ENCODE results near the gene BMPR1A. TPM values are rescaled to one million over a fixed set of nuclear protein-coding genes. Genes with fewer than 3 reads are reported as not detected.

BMPR1A gene
- total RNA-seq, 1 experiment from 2014 or later: 94.3 TPM

GRCh38 chr10:86962136-86962980 is 205.9 kb downstream of the BMPR1A start:
- ATAC-seq (no peak), DNase-seq (ENCODE audit: low read depth, low spot score) (no peak)
- TF ChIP-seq REST (IDR thresholded peaks at IDR 0.05; ENCODE audit: insufficient read depth in 1 of 2, low read depth in 2 of 2, low read length in 1 of 2) (no peak), POLR2AphosphoS5 (IDR thresholded peaks at IDR 0.05; ENCODE audit: low read depth, low read length) (no peak), TCF7L2 (IDR thresholded peaks at IDR 0.05; ENCODE audit: low read depth, low read length) (no peak), SIN3A (IDR thresholded peaks at IDR 0.05; ENCODE audit: borderline replicate concordance, insufficient read depth, low read depth, low read length) (no peak)
- TF ChIP-seq, protein P1, sequence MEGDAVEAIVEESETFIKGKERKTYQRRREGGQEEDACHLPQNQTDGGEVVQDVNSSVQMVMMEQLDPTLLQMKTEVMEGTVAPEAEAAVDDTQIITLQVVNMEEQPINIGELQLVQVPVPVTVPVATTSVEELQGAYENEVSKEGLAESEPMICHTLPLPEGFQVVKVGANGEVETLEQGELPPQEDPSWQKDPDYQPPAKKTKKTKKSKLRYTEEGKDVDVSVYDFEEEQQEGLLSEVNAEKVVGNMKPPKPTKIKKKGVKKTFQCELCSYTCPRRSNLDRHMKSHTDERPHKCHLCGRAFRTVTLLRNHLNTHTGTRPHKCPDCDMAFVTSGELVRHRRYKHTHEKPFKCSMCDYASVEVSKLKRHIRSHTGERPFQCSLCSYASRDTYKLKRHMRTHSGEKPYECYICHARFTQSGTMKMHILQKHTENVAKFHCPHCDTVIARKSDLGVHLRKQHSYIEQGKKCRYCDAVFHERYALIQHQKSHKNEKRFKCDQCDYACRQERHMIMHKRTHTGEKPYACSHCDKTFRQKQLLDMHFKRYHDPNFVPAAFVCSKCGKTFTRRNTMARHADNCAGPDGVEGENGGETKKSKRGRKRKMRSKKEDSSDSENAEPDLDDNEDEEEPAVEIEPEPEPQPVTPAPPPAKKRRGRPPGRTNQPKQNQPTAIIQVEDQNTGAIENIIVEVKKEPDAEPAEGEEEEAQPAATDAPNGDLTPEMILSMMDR (IDR thresholded peaks at IDR 0.05): no peak
- Histone ChIP-seq H3K9me3 (ENCODE audit: control insufficient read depth, insufficient read depth, low read depth, low read length) (no peaks in the 10 kb centered on the region), H3K4me3 (ENCODE audit: low read depth in 2 of 2, low read length in 2 of 2) (no peak overlapping the region), H3K4me1 (ENCODE audit: control insufficient read depth, insufficient read depth, low read length) (peaks cover 45% of the 10 kb centered on the region), H3K27ac (ENCODE audit: low read length) (no peak overlapping the region), H3K27me3 (ENCODE audit: control insufficient read depth, insufficient read depth, low read length) (no peaks in the 10 kb centered on the region), H3K36me3 (ENCODE audit: control insufficient read depth, insufficient read depth, low read length) (no peaks in the 10 kb centered on the region)
- no TSS peak for BruUV-seq (replicated peaks)
- ChIA-PET POLR2A (interaction anchor here (0.6 kb wide), 1 partner anchor 25 kb away, joined by 3 read pairs; no protein-coding TSS in a partner anchor), CTCF (no interaction called here)
- intact Hi-C loops (cut with micrococcal nuclease; ENCODE audit: unreplicated experiment): no loop called here
- in situ Hi-C loops (cut with HindIII; ENCODE audit: low pct_unique_long_range_greater_than_20kb, low sequenced_read_pairs): no loop called here

DNA sequence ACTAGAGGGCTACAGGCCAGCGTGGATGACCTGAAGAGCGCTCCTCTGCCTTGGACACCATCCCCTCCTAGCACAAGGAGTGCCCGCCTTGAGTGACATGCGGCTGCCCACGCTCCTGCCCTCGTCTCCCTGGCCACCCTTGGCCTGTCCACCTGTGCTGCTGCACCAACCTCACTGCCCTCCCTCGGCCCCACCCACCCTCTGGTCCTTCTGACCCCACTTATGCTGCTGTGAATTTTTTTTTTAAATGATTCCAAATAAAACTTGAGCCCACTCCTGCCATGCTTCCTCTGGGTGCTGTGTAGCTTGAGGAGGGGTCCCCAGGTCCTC is 206.5 kb downstream of the BMPR1A start:
- no TSS peak for BruUV-seq (replicated peaks)
- no peak overlapping the region for H3K27ac ChIP-seq (ENCODE audit: low read length)
- H3K4me3 ChIP-seq (ENCODE audit: low read depth in 2 of 2, low read length in 2 of 2): no peak overlapping the region
- H3K4me1 ChIP-seq (ENCODE audit: control insufficient read depth, insufficient read depth, low read length): peaks cover 46% of the 10 kb centered on the region
- DNase-seq (ENCODE audit: low read depth, low spot score) (no peak), ATAC-seq (no peak)
- no peaks in the 10 kb centered on the region for H3K27me3 ChIP-seq (ENCODE audit: control insufficient read depth, insufficient read depth, low read length)
- no peaks in the 10 kb centered on the region for H3K9me3 ChIP-seq (ENCODE audit: control insufficient read depth, insufficient read depth, low read depth, low read length)
- CTCF ChIA-PET: no interaction called here
- intact Hi-C loops (cut with micrococcal nuclease; ENCODE audit: unreplicated experiment): no loop called here
- POLR2A ChIA-PET: no interaction called here
- in situ Hi-C loops (cut with HindIII; ENCODE audit: low pct_unique_long_range_greater_than_20kb, low sequenced_read_pairs): no loop called here
- TF ChIP-seq POLR2AphosphoS5 (IDR thresholded peaks at IDR 0.05; ENCODE audit: low read depth, low read length): no peak
- TF ChIP-seq REST (IDR thresholded peaks at IDR 0.05; ENCODE audit: insufficient read depth in 1 of 2, low read depth in 2 of 2, low read length in 1 of 2): no peak
- no peak for TF ChIP-seq SIN3A (IDR thresholded peaks at IDR 0.05; ENCODE audit: borderline replicate concordance, insufficient read depth, low read depth, low read length)
- no peak for TF ChIP-seq TCF7L2 (IDR thresholded peaks at IDR 0.05; ENCODE audit: low read depth, low read length)
- TF ChIP-seq, protein P1 (IDR thresholded peaks at IDR 0.05): no peak
- H3K36me3 ChIP-seq (ENCODE audit: control insufficient read depth, insufficient read depth, low read length): no peaks in the 10 kb centered on the region

All from Panc1 (cell line).